ENCODE data around the gene ZMYND12. TPM values are rescaled to one million over a fixed set of nuclear protein-coding genes. Genes with fewer than 3 reads are reported as not detected.

ZMYND12 gene
- total RNA-seq, 4 donors from 2014 or later: 0.52 to 3.0 (median 0.76) TPM

DNA sequence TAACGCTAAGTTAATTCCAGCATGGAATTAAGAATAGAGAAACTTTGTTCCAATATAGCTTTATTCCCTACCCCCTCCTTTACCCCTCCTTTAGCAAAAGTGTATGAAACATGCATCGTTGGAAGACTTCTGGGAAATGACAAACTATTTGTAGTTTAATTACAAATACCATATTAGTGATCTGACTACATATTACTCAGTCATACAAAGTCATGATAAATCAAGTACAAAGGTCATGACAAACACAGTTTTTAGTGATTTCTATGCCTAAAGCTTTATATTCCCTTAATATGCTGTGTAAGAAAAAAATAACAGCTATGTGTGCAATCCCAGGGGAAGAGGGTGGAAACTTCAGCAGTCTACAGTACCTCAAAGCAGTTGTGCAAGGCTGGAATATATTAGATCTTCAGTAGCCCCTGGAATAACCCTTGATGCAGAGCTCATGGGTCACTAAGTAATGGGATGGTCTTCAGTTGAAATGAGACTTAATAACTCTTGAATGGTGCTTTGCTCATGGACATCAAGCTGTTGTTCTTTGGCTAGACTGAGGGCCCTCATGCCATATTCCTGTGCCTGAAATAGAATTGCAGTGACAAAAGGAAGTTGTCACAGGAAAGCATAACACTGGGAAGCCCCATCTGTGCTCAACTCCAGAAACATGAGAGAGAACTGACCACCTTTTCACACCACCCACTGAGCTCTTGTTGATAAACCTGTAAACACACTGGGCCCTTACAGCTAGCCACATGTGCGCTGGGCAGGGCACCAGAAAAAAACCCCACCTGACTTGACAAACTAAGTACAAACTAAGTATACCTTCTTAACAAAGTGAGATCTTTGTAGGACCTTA lies 25.3 kb downstream of the ZMYND12 start:
- TF ChIP-seq, protein P1, sequence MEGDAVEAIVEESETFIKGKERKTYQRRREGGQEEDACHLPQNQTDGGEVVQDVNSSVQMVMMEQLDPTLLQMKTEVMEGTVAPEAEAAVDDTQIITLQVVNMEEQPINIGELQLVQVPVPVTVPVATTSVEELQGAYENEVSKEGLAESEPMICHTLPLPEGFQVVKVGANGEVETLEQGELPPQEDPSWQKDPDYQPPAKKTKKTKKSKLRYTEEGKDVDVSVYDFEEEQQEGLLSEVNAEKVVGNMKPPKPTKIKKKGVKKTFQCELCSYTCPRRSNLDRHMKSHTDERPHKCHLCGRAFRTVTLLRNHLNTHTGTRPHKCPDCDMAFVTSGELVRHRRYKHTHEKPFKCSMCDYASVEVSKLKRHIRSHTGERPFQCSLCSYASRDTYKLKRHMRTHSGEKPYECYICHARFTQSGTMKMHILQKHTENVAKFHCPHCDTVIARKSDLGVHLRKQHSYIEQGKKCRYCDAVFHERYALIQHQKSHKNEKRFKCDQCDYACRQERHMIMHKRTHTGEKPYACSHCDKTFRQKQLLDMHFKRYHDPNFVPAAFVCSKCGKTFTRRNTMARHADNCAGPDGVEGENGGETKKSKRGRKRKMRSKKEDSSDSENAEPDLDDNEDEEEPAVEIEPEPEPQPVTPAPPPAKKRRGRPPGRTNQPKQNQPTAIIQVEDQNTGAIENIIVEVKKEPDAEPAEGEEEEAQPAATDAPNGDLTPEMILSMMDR (IDR thresholded peaks at IDR 0.05): no peak
- TF ChIP-seq POLR2A (IDR thresholded peaks at IDR 0.05): no peak
- no peak for TF ChIP-seq POLR2AphosphoS5 (IDR thresholded peaks at IDR 0.05)
- no peak for TF ChIP-seq EP300 (IDR thresholded peaks at IDR 0.05)
- Histone ChIP-seq H3K27ac (no peak overlapping the region), H3K36me3 (no peaks in the 10 kb centered on the region), H3K9me3 (no peaks in the 10 kb centered on the region), H3K27me3 (no peaks in the 10 kb centered on the region), H3K4me1 (no peaks in the 10 kb centered on the region), H3K4me3 (no peak overlapping the region)
- WGBS: 76% methylated on average over 3 of the region's 3 CpGs
- no peak for DNase-seq (ENCODE audit: low spot score in 2 of 2)

DNA sequence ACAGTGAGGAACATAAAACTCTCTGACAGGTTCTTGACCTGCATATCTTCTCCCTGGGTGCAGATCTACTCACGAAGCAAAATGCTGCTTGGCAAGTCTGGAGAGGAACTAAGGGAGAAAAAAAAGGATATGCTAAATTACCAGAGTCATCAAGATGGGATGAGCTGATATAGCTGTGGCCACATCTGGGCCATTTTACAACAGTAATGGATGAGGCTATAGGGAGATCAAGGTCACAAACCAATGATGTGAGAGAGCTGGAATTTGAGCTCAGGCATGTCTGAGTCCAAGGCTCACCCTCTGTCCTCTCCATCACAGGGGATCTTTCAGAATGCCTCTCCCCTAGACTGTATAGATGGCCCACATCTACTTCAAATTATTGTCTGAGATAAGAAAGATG lies 26.2 kb downstream of the ZMYND12 start:
- 52% methylated on average over 1 of the region's 1 CpG for WGBS

DNA sequence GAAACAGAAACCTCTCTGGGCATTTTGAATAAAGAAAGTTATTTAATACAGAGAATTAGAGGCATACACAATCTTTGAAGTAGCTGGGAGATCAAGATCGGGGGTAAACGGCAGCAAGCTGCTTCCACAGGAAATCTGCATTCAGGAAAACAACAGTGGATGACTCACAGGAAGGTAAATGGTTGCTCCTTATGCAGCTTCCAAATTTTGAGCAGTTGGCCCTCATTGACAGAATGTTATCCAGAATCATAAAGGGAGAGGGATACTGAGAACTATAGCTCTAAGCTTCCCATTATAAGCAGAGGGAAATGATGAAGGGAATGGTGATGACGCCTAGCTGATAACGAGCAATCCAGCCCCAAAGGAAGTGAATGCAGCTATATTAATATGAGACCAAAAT lies 28.6 kb downstream of the ZMYND12 start:
- WGBS: 70% methylated on average over 4 of the region's 4 CpGs
- no peaks in the 10 kb centered on the region for H3K4me1 ChIP-seq
- TF ChIP-seq, protein P1 (IDR thresholded peaks at IDR 0.05): no peak
- no peak for TF ChIP-seq POLR2AphosphoS5 (IDR thresholded peaks at IDR 0.05)
- TF ChIP-seq POLR2A (IDR thresholded peaks at IDR 0.05): no peak
- no peak for TF ChIP-seq EP300 (IDR thresholded peaks at IDR 0.05)
- DNase-seq (ENCODE audit: low spot score in 2 of 2): no peak
- no peaks in the 10 kb centered on the region for H3K9me3 ChIP-seq
- H3K27me3 ChIP-seq: no peaks in the 10 kb centered on the region
- H3K36me3 ChIP-seq: no peaks in the 10 kb centered on the region
- H3K27ac ChIP-seq: no peak overlapping the region
- H3K4me3 ChIP-seq: no peak overlapping the region

More for the DNA sequence above, 26.2 kb downstream of the ZMYND12 start:
- Histone ChIP-seq H3K27me3 (no peaks in the 10 kb centered on the region), H3K9me3 (no peaks in the 10 kb centered on the region), H3K4me1 (no peaks in the 10 kb centered on the region), H3K36me3 (no peaks in the 10 kb centered on the region), H3K27ac (no peak overlapping the region), H3K4me3 (no peak overlapping the region)
- no peak for DNase-seq (ENCODE audit: low spot score in 2 of 2)
- TF ChIP-seq, protein P1 (IDR thresholded peaks at IDR 0.05): no peak
- no peak for TF ChIP-seq POLR2A (IDR thresholded peaks at IDR 0.05)
- TF ChIP-seq EP300 (IDR thresholded peaks at IDR 0.05): no peak
- TF ChIP-seq POLR2AphosphoS5 (IDR thresholded peaks at IDR 0.05): no peak

DNA sequence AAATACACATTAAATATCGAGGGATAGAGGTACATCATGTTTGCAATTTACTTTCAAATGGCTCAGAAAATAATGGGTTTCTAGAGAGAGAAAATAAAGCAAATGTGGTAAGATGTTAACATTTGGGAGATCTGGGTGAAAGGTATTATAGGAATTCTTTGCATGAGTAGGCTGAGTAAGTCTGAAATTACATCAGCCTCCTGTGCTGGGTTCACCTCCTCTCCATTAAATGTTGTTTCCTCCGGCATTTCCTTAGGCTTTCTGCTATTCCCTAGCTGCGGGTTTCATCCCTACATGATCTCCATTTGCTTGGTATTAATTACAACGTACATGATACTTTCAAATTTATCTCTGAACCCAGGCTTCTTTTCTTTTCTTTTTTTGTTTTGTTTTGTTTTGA lies 31.6 kb downstream of the ZMYND12 start:
- 80% methylated on average over 4 of the region's 4 CpGs for WGBS
- no peak for TF ChIP-seq EP300 (IDR thresholded peaks at IDR 0.05)
- no peak for TF ChIP-seq POLR2AphosphoS5 (IDR thresholded peaks at IDR 0.05)
- no peak for TF ChIP-seq POLR2A (IDR thresholded peaks at IDR 0.05)
- TF ChIP-seq, protein P1 (IDR thresholded peaks at IDR 0.05): no peak

GRCh38 chr1:42423681-42424080 lies 32.1 kb downstream of the ZMYND12 start:
- H3K4me3 ChIP-seq: no peak overlapping the region
- no peak for DNase-seq (ENCODE audit: low spot score in 2 of 2)
- no peaks in the 10 kb centered on the region for H3K9me3 ChIP-seq
- H3K4me1 ChIP-seq: peaks cover 10% of the 10 kb centered on the region
- 84% methylated on average over 3 of the region's 3 CpGs for WGBS
- H3K36me3 ChIP-seq: no peaks in the 10 kb centered on the region
- H3K27me3 ChIP-seq: no peaks in the 10 kb centered on the region
- TF ChIP-seq, protein P1 (IDR thresholded peaks at IDR 0.05): no peak
- no peak for TF ChIP-seq POLR2AphosphoS5 (IDR thresholded peaks at IDR 0.05)
- TF ChIP-seq POLR2A (IDR thresholded peaks at IDR 0.05): no peak
- TF ChIP-seq EP300 (IDR thresholded peaks at IDR 0.05): no peak
- no peak overlapping the region for H3K27ac ChIP-seq

More for the DNA sequence above, 31.6 kb downstream of the ZMYND12 start:
- no peak overlapping the region for H3K4me3 ChIP-seq
- H3K9me3 ChIP-seq: no peaks in the 10 kb centered on the region
- H3K36me3 ChIP-seq: no peaks in the 10 kb centered on the region
- H3K4me1 ChIP-seq: peaks cover 10% of the 10 kb centered on the region
- no peaks in the 10 kb centered on the region for H3K27me3 ChIP-seq
- no peak for DNase-seq (ENCODE audit: low spot score in 2 of 2)
- H3K27ac ChIP-seq: no peak overlapping the region
